ENCODE measurements around the gene FLOT2.

The FLOT2 gene

GRCh38 chr17:28865946-28866752, 31.4 kb downstream of the FLOT2 start:
- no peak for DNase-seq (ENCODE audit: low read depth)
- H3K9ac ChIP-seq (ENCODE audit: low read length), result no peak overlapping the region
- H3K36me3 ChIP-seq (ENCODE audit: control insufficient read depth, insufficient read depth, low read length, severe bottlenecking), result no peaks in the 10 kb centered on the region
- no peak overlapping the region for H3K4me3 ChIP-seq (ENCODE audit: low read length)
- no peaks in the 10 kb centered on the region for H3K4me1 ChIP-seq (ENCODE audit: control insufficient read depth, insufficient read depth, low read length)
- H3K9me3 ChIP-seq (ENCODE audit: control insufficient read depth, low read length), result no peaks in the 10 kb centered on the region
- no peaks in the 10 kb centered on the region for H3K27me3 ChIP-seq (replicated peaks; ENCODE audit: control insufficient read depth, insufficient read depth, low read length)

- no peak overlapping the region for H3K4me3 ChIP-seq (ENCODE audit: low read length)
- H3K27me3 ChIP-seq (replicated peaks; ENCODE audit: control insufficient read depth, insufficient read depth, low read length), result no peaks in the 10 kb centered on the region
- no peaks in the 10 kb centered on the region for H3K9me3 ChIP-seq (ENCODE audit: control insufficient read depth, low read length)
- no peak overlapping the region for H3K9ac ChIP-seq (ENCODE audit: low read length)
- peaks cover 6% of the 10 kb centered on the region for H3K36me3 ChIP-seq (ENCODE audit: control insufficient read depth, insufficient read depth, low read length, severe bottlenecking)
- DNase-seq (ENCODE audit: low read depth), result no peak
- H3K4me1 ChIP-seq (ENCODE audit: control insufficient read depth, insufficient read depth, low read length), result no peaks in the 10 kb centered on the region
Measured at GRCh38 chr17:28864991-28865849, 32.3 kb downstream of the FLOT2 start.

- no peak overlapping the region for H3K4me3 ChIP-seq (ENCODE audit: low read length)
- no peak for DNase-seq (ENCODE audit: low read depth)
- H3K36me3 ChIP-seq (ENCODE audit: control insufficient read depth, insufficient read depth, low read length, severe bottlenecking), result peaks cover 11% of the 10 kb centered on the region
- H3K9me3 ChIP-seq (ENCODE audit: control insufficient read depth, low read length), result no peaks in the 10 kb centered on the region
- no peaks in the 10 kb centered on the region for H3K4me1 ChIP-seq (ENCODE audit: control insufficient read depth, insufficient read depth, low read length)
- H3K9ac ChIP-seq (ENCODE audit: low read length), result no peak overlapping the region
- H3K27me3 ChIP-seq (replicated peaks; ENCODE audit: control insufficient read depth, insufficient read depth, low read length), result no peaks in the 10 kb centered on the region
Measured at GRCh38 chr17:28863953-28864352, 33.6 kb downstream of the FLOT2 start.

- Histone ChIP-seq H3K9me3 (ENCODE audit: control insufficient read depth, low read length) (no peaks in the 10 kb centered on the region), H3K4me3 (ENCODE audit: low read length) (no peak overlapping the region), H3K9ac (ENCODE audit: low read length) (no peak overlapping the region), H3K4me1 (ENCODE audit: control insufficient read depth, insufficient read depth, low read length) (no peaks in the 10 kb centered on the region), H3K36me3 (ENCODE audit: control insufficient read depth, insufficient read depth, low read length, severe bottlenecking) (peaks cover 25% of the 10 kb centered on the region), H3K27me3 (replicated peaks; ENCODE audit: control insufficient read depth, insufficient read depth, low read length) (no peaks in the 10 kb centered on the region)
- DNase-seq (ENCODE audit: low read depth), result no peak
Measured at GRCh38 chr17:28862561-28862960, 35.0 kb downstream of the FLOT2 start.

GRCh38 chr17:28861393-28862203, 35.9 kb downstream of the FLOT2 start:
- Histone ChIP-seq H3K9ac (ENCODE audit: low read length) (no peak overlapping the region), H3K27me3 (replicated peaks; ENCODE audit: control insufficient read depth, insufficient read depth, low read length) (no peaks in the 10 kb centered on the region), H3K36me3 (ENCODE audit: control insufficient read depth, insufficient read depth, low read length, severe bottlenecking) (peaks cover 25% of the 10 kb centered on the region), H3K9me3 (ENCODE audit: control insufficient read depth, low read length) (no peaks in the 10 kb centered on the region), H3K4me3 (ENCODE audit: low read length) (no peak overlapping the region), H3K4me1 (ENCODE audit: control insufficient read depth, insufficient read depth, low read length) (no peaks in the 10 kb centered on the region)
- no peak for DNase-seq (ENCODE audit: low read depth)

GRCh38 chr17:28860363-28860808, 37.1 kb downstream of the FLOT2 start:
- peaks cover 25% of the 10 kb centered on the region for H3K36me3 ChIP-seq (ENCODE audit: control insufficient read depth, insufficient read depth, low read length, severe bottlenecking)
- no peak for DNase-seq (ENCODE audit: low read depth)
- H3K4me1 ChIP-seq (ENCODE audit: control insufficient read depth, insufficient read depth, low read length), result peaks cover 5% of the 10 kb centered on the region
- no peaks in the 10 kb centered on the region for H3K27me3 ChIP-seq (replicated peaks; ENCODE audit: control insufficient read depth, insufficient read depth, low read length)
- H3K9me3 ChIP-seq (ENCODE audit: control insufficient read depth, low read length), result no peaks in the 10 kb centered on the region
- no peak overlapping the region for H3K4me3 ChIP-seq (ENCODE audit: low read length)
- H3K9ac ChIP-seq (ENCODE audit: low read length), result no peak overlapping the region

GRCh38 chr17:28858801-28859355, 38.7 kb downstream of the FLOT2 start:
- peaks cover 10% of the 10 kb centered on the region for H3K4me1 ChIP-seq (ENCODE audit: control insufficient read depth, insufficient read depth, low read length)
- H3K9me3 ChIP-seq (ENCODE audit: control insufficient read depth, low read length), result no peaks in the 10 kb centered on the region
- no peak overlapping the region for H3K9ac ChIP-seq (ENCODE audit: low read length)
- peaks cover 25% of the 10 kb centered on the region for H3K36me3 ChIP-seq (ENCODE audit: control insufficient read depth, insufficient read depth, low read length, severe bottlenecking)
- H3K27me3 ChIP-seq (replicated peaks; ENCODE audit: control insufficient read depth, insufficient read depth, low read length), result no peaks in the 10 kb centered on the region
- no peak for DNase-seq (ENCODE audit: low read depth)
- H3K4me3 ChIP-seq (ENCODE audit: low read length), result no peak overlapping the region

GRCh38 chr17:28857905-28858800, 39.4 kb downstream of the FLOT2 start:
- Histone ChIP-seq H3K9me3 (ENCODE audit: control insufficient read depth, low read length) (no peaks in the 10 kb centered on the region), H3K9ac (ENCODE audit: low read length) (no peak overlapping the region), H3K36me3 (ENCODE audit: control insufficient read depth, insufficient read depth, low read length, severe bottlenecking) (peaks cover 25% of the 10 kb centered on the region), H3K27me3 (replicated peaks; ENCODE audit: control insufficient read depth, insufficient read depth, low read length) (no peaks in the 10 kb centered on the region), H3K4me1 (ENCODE audit: control insufficient read depth, insufficient read depth, low read length) (peaks cover 10% of the 10 kb centered on the region), H3K4me3 (ENCODE audit: low read length) (no peak overlapping the region)
- DNase-seq (ENCODE audit: low read depth), result no peak

- Histone ChIP-seq H3K36me3 (ENCODE audit: control insufficient read depth, insufficient read depth, low read length, severe bottlenecking) (peaks cover 25% of the 10 kb centered on the region), H3K9ac (ENCODE audit: low read length) (peak overlapping the region; percentile 93), H3K9me3 (ENCODE audit: control insufficient read depth, low read length) (no peaks in the 10 kb centered on the region), H3K4me3 (ENCODE audit: low read length) (peak overlapping the region; percentile 93), H3K27me3 (replicated peaks; ENCODE audit: control insufficient read depth, insufficient read depth, low read length) (no peaks in the 10 kb centered on the region), H3K4me1 (ENCODE audit: control insufficient read depth, insufficient read depth, low read length) (peaks cover 10% of the 10 kb centered on the region)
- DNase-seq (ENCODE audit: low read depth), result no peak
Measured at GRCh38 chr17:28856028-28856574, 41.4 kb downstream of the FLOT2 start.

- peak overlapping the region; percentile 93 for H3K9ac ChIP-seq (ENCODE audit: low read length)
- H3K36me3 ChIP-seq (ENCODE audit: control insufficient read depth, insufficient read depth, low read length, severe bottlenecking), result peaks cover 20% of the 10 kb centered on the region
- no peaks in the 10 kb centered on the region for H3K9me3 ChIP-seq (ENCODE audit: control insufficient read depth, low read length)
- peaks cover 10% of the 10 kb centered on the region for H3K4me1 ChIP-seq (ENCODE audit: control insufficient read depth, insufficient read depth, low read length)
- DNase-seq (ENCODE audit: low read depth), result no peak
- peak overlapping the region; percentile 93 for H3K4me3 ChIP-seq (ENCODE audit: low read length)
- H3K27me3 ChIP-seq (replicated peaks; ENCODE audit: control insufficient read depth, insufficient read depth, low read length), result no peaks in the 10 kb centered on the region
Measured at GRCh38 chr17:28855336-28855679, 42.2 kb downstream of the FLOT2 start.

All from adipocyte (in vitro differentiated cells).